HUES48 (cell line): ENCODE measurements around the gene GPC5.

ENCODE experiments used
- H3K27ac ChIP-seq: one replicate; pipeline ENCODE4 v1.7.0; 2013; ENCODE audit warnings: low read depth, low read length, inconsistent platforms
- H3K27me3 ChIP-seq: 2 replicates; pipeline ENCODE4 v1.6.1; 2013; ENCODE audit warnings: mild to moderate bottlenecking, low read length; ENCODE audit not compliant: control insufficient read depth, insufficient read depth
- H3K36me3 ChIP-seq: 2 replicates; pipeline ENCODE4 v1.6.1; 2013; ENCODE audit warnings: low read length; ENCODE audit not compliant: control insufficient read depth, insufficient read depth
- H3K4me1 ChIP-seq: 2 replicates; pipeline ENCODE4 v1.6.1; 2013; ENCODE audit warnings: mild to moderate bottlenecking, low read length; ENCODE audit not compliant: control insufficient read depth, insufficient read depth
- H3K4me3 ChIP-seq: 2 replicates; pipeline ENCODE4 v1.5.1; 2013; ENCODE audit warnings: mild to moderate bottlenecking, low read depth, low read length
- H3K9ac ChIP-seq: 2 replicates; pipeline ENCODE4 v1.6.1; 2013; ENCODE audit warnings: mild to moderate bottlenecking, low read depth, low read length, moderate library complexity
- H3K9me3 ChIP-seq: 2 replicates; pipeline ENCODE4 v1.6.1; 2013; ENCODE audit warnings: low read length; ENCODE audit not compliant: control insufficient read depth, insufficient read depth

The GPC5 gene

GRCh38 chr13:91622778-91623550 is 224.5 kb downstream of the GPC5 start:
- Histone ChIP-seq H3K36me3 (no peaks in the 10 kb centered on the region), H3K27ac (no peak overlapping the region), H3K9ac (no peak overlapping the region), H3K27me3 (no peaks in the 10 kb centered on the region), H3K4me1 (peaks cover 5% of the 10 kb centered on the region; the same call in 1 of the 2 replicates), H3K9me3 (no peaks in the 10 kb centered on the region), H3K4me3 (no peak overlapping the region)

DNA sequence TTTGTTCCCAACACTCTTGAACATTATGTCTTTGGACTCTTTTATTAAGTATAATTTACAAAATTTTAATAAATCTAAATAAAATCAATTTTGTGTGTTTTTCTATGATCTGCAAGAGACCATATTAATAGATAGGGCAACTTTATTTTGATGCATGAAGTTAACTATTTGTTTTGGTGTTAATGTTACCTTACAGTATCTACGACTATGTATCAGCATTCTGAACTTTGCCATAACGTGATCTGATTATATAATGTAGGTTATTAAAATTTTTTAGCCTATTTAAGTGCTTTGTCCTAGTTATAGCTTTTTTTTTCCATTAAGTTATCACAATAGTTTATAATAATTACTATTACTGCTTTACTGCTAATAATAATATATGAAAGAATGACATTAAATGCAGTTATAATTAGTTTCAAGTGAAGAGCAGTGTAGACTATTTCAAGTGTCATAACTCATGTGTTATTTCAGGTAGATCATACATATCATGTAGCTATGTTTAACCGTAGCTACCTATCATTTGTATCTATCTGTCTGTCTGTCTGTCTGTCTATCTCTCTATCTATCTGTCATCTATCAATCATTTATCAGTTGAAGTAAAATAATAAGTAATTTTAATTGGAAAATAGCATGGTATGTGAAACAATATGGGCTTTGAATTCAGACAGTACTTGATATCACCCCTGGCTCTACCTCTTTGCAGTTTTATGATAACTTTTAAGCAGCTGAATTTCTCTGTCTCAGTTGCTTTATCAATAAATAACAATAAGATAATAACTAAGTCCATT is 229.7 kb downstream of the GPC5 start:
- Histone ChIP-seq H3K27me3 (no peaks in the 10 kb centered on the region), H3K4me1 (peaks cover 3% of the 10 kb centered on the region; the same call in 1 of the 2 replicates), H3K36me3 (no peaks in the 10 kb centered on the region), H3K27ac (no peak overlapping the region), H3K9ac (no peak overlapping the region), H3K4me3 (no peak overlapping the region), H3K9me3 (no peaks in the 10 kb centered on the region)

DNA sequence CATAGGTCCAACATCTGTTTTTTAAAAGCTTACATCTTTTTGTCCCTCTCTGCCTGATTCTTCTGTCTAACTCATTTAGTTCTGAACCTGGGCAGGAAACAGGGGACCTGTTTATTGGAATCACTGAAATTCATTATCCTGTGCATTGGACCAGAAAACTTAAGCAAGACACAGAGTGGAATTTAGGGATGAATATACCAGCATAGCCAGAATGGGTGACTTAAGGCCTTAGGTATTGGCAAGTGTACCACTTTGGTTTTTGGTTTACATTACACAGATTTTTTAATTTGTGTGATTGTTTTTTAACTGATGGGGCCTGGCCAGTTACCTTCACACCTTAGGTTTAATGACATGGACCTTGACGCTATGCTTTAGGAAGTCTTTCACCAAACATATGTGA is 232.5 kb downstream of the GPC5 start:
- Histone ChIP-seq H3K27ac (no peak overlapping the region), H3K9ac (no peak overlapping the region), H3K27me3 (no peaks in the 10 kb centered on the region), H3K4me3 (no peak overlapping the region), H3K36me3 (no peaks in the 10 kb centered on the region), H3K9me3 (no peaks in the 10 kb centered on the region), H3K4me1 (no peaks in the 10 kb centered on the region)

GRCh38 chr13:91632086-91632485 is 233.7 kb downstream of the GPC5 start:
- Histone ChIP-seq H3K4me1 (no peaks in the 10 kb centered on the region), H3K9ac (no peak overlapping the region)

DNA sequence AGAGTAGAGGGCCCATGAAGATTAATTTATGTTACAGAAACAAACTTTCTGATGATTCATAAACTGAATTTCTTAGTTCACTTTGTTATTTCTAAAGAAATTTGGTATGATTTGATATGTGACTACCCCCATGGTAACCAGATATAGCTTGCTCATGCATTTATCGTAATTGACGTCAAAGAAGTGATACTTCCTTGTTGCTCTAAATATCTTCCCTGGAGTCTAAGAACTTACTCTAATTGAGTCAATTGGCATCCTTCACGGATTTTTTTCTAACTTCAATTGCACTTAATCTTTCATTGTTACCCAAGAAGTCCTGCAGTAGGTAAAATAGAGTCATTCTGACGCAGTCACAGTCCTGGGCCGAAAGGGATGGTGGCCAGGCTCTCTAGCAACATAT is 240.9 kb downstream of the GPC5 start:
- Histone ChIP-seq H3K9ac (no peak overlapping the region), H3K4me3 (no peak overlapping the region), H3K9me3 (no peaks in the 10 kb centered on the region)

More at GRCh38 chr13:91632086-91632485, 233.7 kb downstream of the GPC5 start:
- Histone ChIP-seq H3K27ac (no peak overlapping the region), H3K4me3 (no peak overlapping the region), H3K36me3 (no peaks in the 10 kb centered on the region), H3K9me3 (no peaks in the 10 kb centered on the region), H3K27me3 (no peaks in the 10 kb centered on the region)

DNA sequence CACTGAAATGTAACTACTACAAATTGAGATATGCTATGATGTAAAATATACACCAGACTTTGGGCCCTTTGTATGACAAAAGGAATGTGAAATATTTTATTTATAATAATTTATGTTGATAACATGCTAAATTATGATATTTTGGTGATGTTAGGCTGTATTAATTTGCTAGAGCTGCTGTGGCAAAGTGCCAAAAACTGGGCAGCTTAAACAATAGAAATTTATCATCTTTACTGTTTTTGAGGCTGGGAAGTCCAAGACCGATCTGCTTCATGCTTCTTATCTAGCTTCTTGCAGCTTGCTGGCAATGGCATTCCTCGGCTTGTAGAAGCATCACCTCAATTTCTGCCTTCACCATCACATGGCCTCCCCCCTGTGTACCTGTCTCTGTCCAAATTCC is 245.0 kb downstream of the GPC5 start:
- no peak overlapping the region for H3K4me3 ChIP-seq
- no peaks in the 10 kb centered on the region for H3K27me3 ChIP-seq

More for the DNA sequence above, 240.9 kb downstream of the GPC5 start:
- H3K27ac ChIP-seq = no peak overlapping the region
- H3K27me3 ChIP-seq = no peaks in the 10 kb centered on the region
- no peaks in the 10 kb centered on the region for H3K36me3 ChIP-seq
- H3K4me1 ChIP-seq = no peaks in the 10 kb centered on the region

GRCh38 chr13:91644806-91645205 is 246.4 kb downstream of the GPC5 start:
- Histone ChIP-seq H3K9ac (no peak overlapping the region), H3K4me3 (no peak overlapping the region), H3K4me1 (peaks cover 11% of the 10 kb centered on the region), H3K27me3 (no peaks in the 10 kb centered on the region), H3K36me3 (no peaks in the 10 kb centered on the region), H3K27ac (no peak overlapping the region), H3K9me3 (no peaks in the 10 kb centered on the region)

More for the DNA sequence above, 245.0 kb downstream of the GPC5 start:
- H3K9ac ChIP-seq = no peak overlapping the region
- no peaks in the 10 kb centered on the region for H3K36me3 ChIP-seq
- H3K9me3 ChIP-seq = no peaks in the 10 kb centered on the region
- peaks cover 11% of the 10 kb centered on the region for H3K4me1 ChIP-seq
- no peak overlapping the region for H3K27ac ChIP-seq

GRCh38 chr13:91647361-91647990 is 249.1 kb downstream of the GPC5 start:
- Histone ChIP-seq H3K4me3 (no peak overlapping the region), H3K36me3 (no peaks in the 10 kb centered on the region), H3K4me1 (peaks cover 11% of the 10 kb centered on the region), H3K9me3 (no peaks in the 10 kb centered on the region), H3K9ac (no peak overlapping the region), H3K27ac (no peak overlapping the region), H3K27me3 (no peaks in the 10 kb centered on the region)

DNA sequence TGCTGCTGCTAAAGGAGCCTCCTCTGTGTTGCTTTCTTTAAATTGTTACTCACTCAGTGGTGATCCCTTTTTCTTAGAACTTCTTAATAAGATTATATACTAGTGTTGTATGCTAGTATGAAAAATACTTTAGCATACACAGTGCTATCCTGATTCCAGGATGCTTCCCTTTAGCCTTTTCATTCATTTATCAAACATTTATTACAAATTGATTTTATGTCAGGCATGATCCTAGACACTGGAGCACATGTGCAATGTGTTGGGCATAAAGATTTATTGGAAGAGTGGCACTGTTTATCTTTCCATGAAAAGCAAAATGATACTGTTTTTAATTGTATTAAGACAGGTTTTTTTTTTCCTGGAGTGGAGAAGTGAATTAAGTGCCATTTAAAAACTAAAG is 249.6 kb downstream of the GPC5 start:
- no peak overlapping the region for H3K27ac ChIP-seq
- H3K27me3 ChIP-seq = no peaks in the 10 kb centered on the region
- H3K36me3 ChIP-seq = no peaks in the 10 kb centered on the region
- peaks cover 12% of the 10 kb centered on the region for H3K4me1 ChIP-seq
- no peak overlapping the region for H3K9ac ChIP-seq
- H3K9me3 ChIP-seq = no peaks in the 10 kb centered on the region
- no peak overlapping the region for H3K4me3 ChIP-seq

- Histone ChIP-seq H3K27me3 (no peaks in the 10 kb centered on the region), H3K36me3 (no peaks in the 10 kb centered on the region), H3K9me3 (no peaks in the 10 kb centered on the region), H3K9ac (no peak overlapping the region), H3K27ac (no peak overlapping the region), H3K4me1 (peaks cover 22% of the 10 kb centered on the region), H3K4me3 (no peak overlapping the region)
Measured at GRCh38 chr13:91649456-91649855, 251.0 kb downstream of the GPC5 start.
